GM23338 (cell line): ENCODE data around the gene AUH.

ENCODE experiments used
- CREB1 ChIP-seq: fragments of 250-450 bp; sonication (Bioruptor Pico); IDR thresholded peaks from 2 replicates; pipeline ENCODE4 v1.5.0; 2020; ENCODE audit warnings: low read depth, mild to moderate bottlenecking, moderate library complexity
- CTCF ChIP-seq, 2 experiments: fragments of 200-600 bp in 1 of 2; sonication (generic) in 1 of 2; conservative IDR thresholded peaks; 2 replicates each; pipeline versions ENCODE4 v1.5.1 to v1.6.1; 2016 to 2017; ENCODE audit warnings: antibody characterized with exemption in 2 of 2, low read depth in 2 of 2, mild to moderate bottlenecking in 2 of 2, moderate library complexity in 1 of 2
- ETS1 ChIP-seq: IDR thresholded peaks from 2 replicates; pipeline ENCODE4 v1.6.1; 2016; ENCODE audit warnings: antibody characterized with exemption
- EZH2 ChIP-seq: fragments of 200-600 bp; sonication (generic); IDR thresholded peaks from one replicate; pipeline ENCODE4 v1.8.0; 2017; ENCODE audit warnings: antibody characterized with exemption, mild to moderate bottlenecking, low read depth; ENCODE audit not compliant: unreplicated experiment
- EZH2phosphoT487 ChIP-seq: fragments of 200-600 bp; sonication (generic); IDR thresholded peaks from one replicate; pipeline ENCODE4 v1.8.1; 2018; ENCODE audit warnings: antibody characterized with exemption; ENCODE audit not compliant: unreplicated experiment
- JUNB ChIP-seq: IDR thresholded peaks from one replicate; pipeline ENCODE4 v1.6.1; 2016; ENCODE audit warnings: antibody characterized with exemption; ENCODE audit not compliant: unreplicated experiment
- POLR2AphosphoS5 ChIP-seq: IDR thresholded peaks from 2 replicates; pipeline ENCODE4 v1.6.1; 2016; ENCODE audit warnings: antibody characterized with exemption, low read depth
- REST ChIP-seq: IDR thresholded peaks from one replicate; pipeline ENCODE4 v1.6.1; 2018; ENCODE audit warnings: antibody characterized with exemption; ENCODE audit not compliant: unreplicated experiment
- STAT1 ChIP-seq: IDR thresholded peaks from one replicate; pipeline ENCODE4 v1.6.1; 2016; ENCODE audit warnings: antibody characterized with exemption; ENCODE audit not compliant: unreplicated experiment
- ZNF114 ChIP-seq: fragments of 250-450 bp; sonication (Bioruptor Pico); IDR thresholded peaks from 2 replicates; pipeline ENCODE4 v1.5.0; 2020; ENCODE audit warnings: mild to moderate bottlenecking, moderate library complexity

- TF ChIP-seq EZH2 (no peak), CTCF (conservative IDR thresholded peaks at IDR 0.05; ENCODE audit: low read depth in 2 of 2) (no peak), EZH2phosphoT487 (no peak), CREB1 (CRISPR knock-in tag) (no peak), REST (no peak), POLR2AphosphoS5 (no peak), STAT1 (no peak), ETS1 (no peak), ZNF114 (CRISPR knock-in tag) (no peak), JUNB (no peak)
Measured at GRCh38 chr9:91341749-91342148, 20.0 kb downstream of the AUH start.
